ENCODE data around the gene GPC6.

DNA sequence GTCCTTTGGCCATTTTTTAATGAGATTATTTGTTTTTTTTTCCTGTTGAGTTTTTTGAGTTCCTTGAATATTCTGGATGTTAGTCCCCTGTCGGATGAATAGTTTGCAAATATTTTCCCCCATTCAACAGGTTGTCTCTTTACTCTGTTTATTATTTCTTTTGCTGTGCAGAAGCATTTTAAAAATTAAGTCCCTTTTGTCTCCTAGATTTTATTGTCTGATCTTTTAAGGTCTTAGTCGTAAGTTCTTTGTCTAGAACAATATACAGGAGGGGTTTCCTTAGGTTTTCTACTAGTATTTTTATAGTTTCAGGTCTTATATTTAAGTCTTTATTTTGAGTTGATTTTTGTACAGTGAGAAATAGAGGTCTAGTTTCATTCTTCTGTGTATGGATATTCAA lies 284.4 kb downstream of the GPC6 start:
- TF ChIP-seq, protein P1, sequence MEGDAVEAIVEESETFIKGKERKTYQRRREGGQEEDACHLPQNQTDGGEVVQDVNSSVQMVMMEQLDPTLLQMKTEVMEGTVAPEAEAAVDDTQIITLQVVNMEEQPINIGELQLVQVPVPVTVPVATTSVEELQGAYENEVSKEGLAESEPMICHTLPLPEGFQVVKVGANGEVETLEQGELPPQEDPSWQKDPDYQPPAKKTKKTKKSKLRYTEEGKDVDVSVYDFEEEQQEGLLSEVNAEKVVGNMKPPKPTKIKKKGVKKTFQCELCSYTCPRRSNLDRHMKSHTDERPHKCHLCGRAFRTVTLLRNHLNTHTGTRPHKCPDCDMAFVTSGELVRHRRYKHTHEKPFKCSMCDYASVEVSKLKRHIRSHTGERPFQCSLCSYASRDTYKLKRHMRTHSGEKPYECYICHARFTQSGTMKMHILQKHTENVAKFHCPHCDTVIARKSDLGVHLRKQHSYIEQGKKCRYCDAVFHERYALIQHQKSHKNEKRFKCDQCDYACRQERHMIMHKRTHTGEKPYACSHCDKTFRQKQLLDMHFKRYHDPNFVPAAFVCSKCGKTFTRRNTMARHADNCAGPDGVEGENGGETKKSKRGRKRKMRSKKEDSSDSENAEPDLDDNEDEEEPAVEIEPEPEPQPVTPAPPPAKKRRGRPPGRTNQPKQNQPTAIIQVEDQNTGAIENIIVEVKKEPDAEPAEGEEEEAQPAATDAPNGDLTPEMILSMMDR (IDR thresholded peaks at IDR 0.05; ENCODE audit: poor library complexity, severe bottlenecking) = no peak
- TF ChIP-seq EP300 (conservative IDR thresholded peaks at IDR 0.05; ENCODE audit: poor library complexity, severe bottlenecking) = no peak
- no peak for TF ChIP-seq SMC3 (conservative IDR thresholded peaks at IDR 0.05; ENCODE audit: poor library complexity)

Measured in neural cell (in vitro differentiated cells).